AG09309 (cell line): ENCODE data around the gene RAC3.

Experiments used
- DNase-seq: peaks from one replicate; pipeline ENCODE4 v3.0.0-alpha.2; 2010; ENCODE audit warnings: low read depth
- H3K4me3 ChIP-seq: 2 replicates; pipeline ENCODE4 v1.5.1; 2011; ENCODE audit warnings: mild to moderate bottlenecking, low read depth, low read length, moderate library complexity; ENCODE audit not compliant: control insufficient read depth
- CTCF ChIP-seq: IDR thresholded peaks from 2 replicates; pipeline ENCODE4 v1.5.1; 2011; ENCODE audit warnings: mild to moderate bottlenecking, low read depth, low read length, inconsistent platforms; ENCODE audit not compliant: insufficient read depth, control insufficient read depth; ENCODE audit errors: missing control alignments

The RAC3 gene

DNA sequence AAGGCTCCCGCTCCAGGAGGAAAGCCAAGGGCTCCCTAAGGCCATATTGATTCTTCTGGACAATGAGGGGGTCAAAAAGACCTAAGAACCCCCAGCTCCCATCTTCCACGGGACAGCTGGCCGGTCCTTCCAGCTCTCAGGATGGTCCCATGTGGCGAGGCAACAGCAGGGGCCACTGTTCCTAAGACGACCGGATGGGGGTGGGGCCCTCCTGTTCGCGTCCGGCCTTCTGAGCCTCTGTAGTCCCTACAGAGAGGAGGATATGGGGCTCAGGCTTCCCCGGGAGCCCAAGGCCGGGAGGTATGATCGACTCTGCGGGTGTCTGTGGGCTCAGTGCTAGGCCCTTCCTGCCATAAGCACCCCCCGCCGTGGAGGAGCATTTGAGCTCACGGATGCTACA is 12.0 kb downstream of the RAC3 start:
- no peak for TF ChIP-seq CTCF
- no peak overlapping the region for H3K4me3 ChIP-seq
- DNase-seq, result no peak

- no peak for DNase-seq
- no peak for TF ChIP-seq CTCF
- H3K4me3 ChIP-seq, result no peak overlapping the region
Measured at GRCh38 chr17:82045936-82046484, 14.5 kb downstream of the RAC3 start.

- no peak overlapping the region for H3K4me3 ChIP-seq
- TF ChIP-seq CTCF, result no peak
- no peak for DNase-seq
Measured at GRCh38 chr17:82046903-82047302, 15.4 kb downstream of the RAC3 start.

GRCh38 chr17:82047379-82047778 is 15.9 kb downstream of the RAC3 start:
- DNase-seq, result no peak
- no peak for TF ChIP-seq CTCF
- no peak overlapping the region for H3K4me3 ChIP-seq

DNA sequence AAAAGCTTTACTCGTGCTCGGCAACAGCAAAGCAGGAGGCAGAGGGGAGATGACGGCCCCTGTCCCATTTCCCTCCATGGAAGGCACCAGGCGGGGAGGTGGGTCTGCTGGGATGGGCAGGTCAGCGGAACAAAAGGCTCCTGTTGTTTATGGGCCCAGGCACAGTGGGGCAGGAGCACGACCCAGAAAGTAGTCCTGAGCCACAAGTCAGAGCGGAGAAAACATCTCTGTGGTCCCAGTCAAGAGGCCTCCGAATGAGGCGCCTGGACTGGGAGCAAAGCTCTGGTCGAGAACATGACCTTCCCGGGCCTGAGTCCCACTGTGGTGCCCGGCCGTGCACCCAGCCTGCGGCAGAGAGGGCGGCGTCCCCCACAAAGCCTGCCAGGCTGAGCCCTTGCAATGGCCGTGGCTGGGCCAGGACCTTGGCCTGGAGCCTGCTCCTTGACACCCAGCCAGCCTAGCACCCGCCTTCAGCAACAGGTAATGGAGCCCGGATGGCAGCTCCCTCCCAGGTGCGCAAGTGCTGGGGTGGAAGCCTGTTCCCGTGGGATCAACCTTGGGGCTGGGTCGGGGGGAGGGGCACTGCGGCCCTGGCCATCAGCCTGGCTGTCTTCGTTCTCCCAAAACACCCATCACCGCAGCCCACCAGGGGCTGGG is 16.6 kb downstream of the RAC3 start:
- no peak for TF ChIP-seq CTCF
- DNase-seq, result no peak
- H3K4me3 ChIP-seq, result no peak overlapping the region

DNA sequence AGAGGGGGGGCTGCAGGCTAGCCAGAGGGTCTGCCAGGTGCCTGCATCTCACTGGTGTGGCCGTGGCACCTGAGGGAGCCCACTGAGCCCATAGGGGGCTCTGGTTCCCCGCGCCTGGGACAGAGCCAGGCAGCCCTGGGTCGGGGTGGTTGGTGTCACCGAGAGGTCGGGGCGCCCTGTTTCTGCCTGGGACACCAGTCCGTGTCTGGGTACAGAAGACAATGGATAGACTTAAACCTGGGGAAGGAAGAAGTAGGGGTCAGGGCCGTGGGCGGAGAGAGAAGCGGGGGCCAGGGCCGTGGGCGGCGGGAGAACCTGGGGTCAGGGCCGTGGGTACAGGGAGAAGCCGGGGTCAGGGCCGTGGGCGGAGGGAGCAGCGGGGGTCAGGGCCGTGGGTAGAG is 17.1 kb downstream of the RAC3 start:
- H3K4me3 ChIP-seq, result no peak overlapping the region
- DNase-seq, result no peak
- TF ChIP-seq CTCF, result no peak

DNA sequence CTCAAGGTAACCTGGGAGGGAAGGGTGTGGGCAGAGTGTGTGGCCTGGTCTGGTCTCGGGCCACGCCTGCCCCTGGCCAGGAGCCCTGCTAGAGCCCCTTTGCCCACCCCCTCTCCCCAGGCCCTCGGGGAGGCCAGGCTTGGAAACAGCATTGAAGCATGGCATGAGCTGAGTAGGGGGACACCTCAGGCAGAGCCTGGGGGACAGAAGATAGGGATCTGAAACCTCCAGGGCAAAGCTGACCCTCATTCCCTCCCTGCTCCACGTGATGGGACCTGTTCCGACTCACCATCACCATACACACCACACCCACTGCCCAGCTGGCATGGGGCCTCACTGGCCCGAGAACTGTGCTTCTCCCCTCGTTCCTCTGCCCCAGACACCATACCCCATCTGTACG is 17.6 kb downstream of the RAC3 start:
- DNase-seq, result no peak
- no peak overlapping the region for H3K4me3 ChIP-seq
- no peak for TF ChIP-seq CTCF
